NCI-H748 treated with DMSO at 0.1 percent for 48 hours (cell line): ENCODE results near the gene EIPR1.

Source experiments
- DNase-seq: peaks from one replicate; lab custom pipeline; 2025; lab: John Stamatoyannopoulos, UW

EIPR1 gene

GRCh38 chr2:3377612-3378432 lies at the start of gene EIPR1:
TSS of gene EIPR1 (minus strand) at chr2:3377818. CDS start at chr2:3377689, 129 bp downstream.
- peak; percentile 91 for DNase-seq

- no peak for DNase-seq
Observed at GRCh38 chr2:3427272-3427671, 49.7 kb upstream of the EIPR1 start.

GRCh38 chr2:3426615-3427014 lies 49.0 kb upstream of the EIPR1 start:
- no peak for DNase-seq

GRCh38 chr2:3424171-3424795 lies 46.7 kb upstream of the EIPR1 start:
- no peak for DNase-seq

- DNase-seq = peak; percentile 19
Observed at GRCh38 chr2:3423492-3424170, 46.0 kb upstream of the EIPR1 start.

GRCh38 chr2:3422161-3422779 lies 44.7 kb upstream of the EIPR1 start:
- no peak for DNase-seq

- no peak for DNase-seq
Observed at GRCh38 chr2:3421580-3421979, 44.0 kb upstream of the EIPR1 start.

GRCh38 chr2:3420769-3421397 lies 43.3 kb upstream of the EIPR1 start:
- DNase-seq = no peak

GRCh38 chr2:3420076-3420768 lies 42.6 kb upstream of the EIPR1 start:
- DNase-seq = no peak

- no peak for DNase-seq
Observed at GRCh38 chr2:3418766-3419404, 41.3 kb upstream of the EIPR1 start.

- no peak for DNase-seq
Observed at GRCh38 chr2:3414133-3414860, 36.7 kb upstream of the EIPR1 start.

GRCh38 chr2:3413697-3414096 lies 36.1 kb upstream of the EIPR1 start:
- peak; percentile 10 for DNase-seq

- DNase-seq = no peak
Observed at GRCh38 chr2:3411103-3411502, 33.5 kb upstream of the EIPR1 start.

- no peak for DNase-seq
Observed at GRCh38 chr2:3409627-3410170, 32.1 kb upstream of the EIPR1 start.

- DNase-seq = no peak
Observed at GRCh38 chr2:3408781-3409180, 31.2 kb upstream of the EIPR1 start.

GRCh38 chr2:3406501-3406900 lies 28.9 kb upstream of the EIPR1 start:
- DNase-seq = no peak

GRCh38 chr2:3405876-3406275 lies 28.3 kb upstream of the EIPR1 start:
- no peak for DNase-seq

- DNase-seq = no peak
Observed at GRCh38 chr2:3405307-3405706, 27.7 kb upstream of the EIPR1 start.

- DNase-seq = no peak
Observed at GRCh38 chr2:3404349-3404894, 26.8 kb upstream of the EIPR1 start.
